ENCODE measurements around the gene POLR2M. TPM values are rescaled to one million over a fixed set of nuclear protein-coding genes. Genes with fewer than 3 reads are reported as not detected.

Gene POLR2M
- total and polyA plus RNA-seq, 10 of the 15 experiments (the other 5 are each of a cell fraction or from before 2014, with no cell fraction given): 5.8 to 364 (median 23.7) TPM

GRCh38 chr15:57676585-57676984 lies 29.9 kb upstream of the POLR2M start:
- TF ChIP-seq SKIL (IDR thresholded peaks at IDR 0.05; ENCODE audit: low read depth, poor library complexity, severe bottlenecking) (no peak), SIN3A (IDR thresholded peaks at IDR 0.05; ENCODE audit: low read depth, low read length) (no peak), TCF7 (IDR thresholded peaks at IDR 0.05; ENCODE audit: borderline replicate concordance) (no peak), KAT2A (conservative IDR thresholded peaks at IDR 0.05; ENCODE audit: control insufficient read depth, low read depth, low read length) (no peak), ZNF687 (IDR thresholded peaks at IDR 0.05) (no peak), EP300 (IDR thresholded peaks at IDR 0.05; ENCODE audit: borderline replicate concordance in 1 of 2, control insufficient read depth in 1 of 2, low read depth in 2 of 2, low read length in 2 of 2) (no peak), NR2C1 (IDR thresholded peaks at IDR 0.05) (no peak), IRF3 (IDR thresholded peaks at IDR 0.05) (no peak), BHLHE40 (IDR thresholded peaks at IDR 0.05; ENCODE audit: borderline replicate concordance in 1 of 2, low read depth in 2 of 2, low read length in 1 of 2) (no peak), RELB (IDR thresholded peaks at IDR 0.05; ENCODE audit: low read depth) (no peak), HCFC1 (IDR thresholded peaks at IDR 0.05; ENCODE audit: low read length) (no peak), TAF1 (IDR thresholded peaks at IDR 0.05; ENCODE audit: borderline replicate concordance, low read depth, low read length) (no peak), STAT1 (conservative IDR thresholded peaks at IDR 0.05) (no peak), PAX8 (IDR thresholded peaks at IDR 0.05) (no peak), RCOR1 (conservative IDR thresholded peaks at IDR 0.05; ENCODE audit: low read depth, low read length) (no peak)
- H3K4me1 ChIP-seq (ENCODE audit: control insufficient read depth, insufficient read depth, low read length): no peaks in the 10 kb centered on the region
- no peak overlapping the region for H3K27ac ChIP-seq (ENCODE audit: control insufficient read depth, insufficient read depth)
- ChIA-PET RAD21 (ENCODE audit: unreplicated experiment) (interaction anchor here (0.6 kb wide), 1 partner anchor 22 kb away, joined by 3 read pairs; no protein-coding TSS in a partner anchor), SMC1A (ENCODE audit: uncharacterized antibody, unreplicated experiment) (no interaction called here), CTCF (interaction anchor here (1.2 kb wide), 1 partner anchor 9 kb away, joined by 3 read pairs; no protein-coding TSS in a partner anchor), POLR2A (no interaction called here)
- no peaks in the 10 kb centered on the region; a peak in 2 of 4 replicates for H3K27me3 ChIP-seq (replicated peaks in 1 of 2; ENCODE audit: control insufficient read depth in 2 of 2, insufficient read depth in 2 of 2, low read length in 1 of 2)
- WGBS (ENCODE audit: insufficient coverage, insufficient replicate concordance, low lambda C conversion rate, missing lambda C conversion rate): 40% methylated on average over 5 of the region's 5 CpGs
- H3K4me2 ChIP-seq (ENCODE audit: control insufficient read depth, insufficient read depth): no peak overlapping the region
- in situ Hi-C loops (cut with MboI): no loop called here
- FAIRE-seq (no peak), ATAC-seq (no peak), DNase-seq (ENCODE audit: low read depth, low spot score) (no peak)
- H3K4me3 ChIP-seq: no peak overlapping the region
- H3K79me2 ChIP-seq (ENCODE audit: control insufficient read depth, insufficient read depth, low read length): no peaks in the 10 kb centered on the region
- no peak overlapping the region for H3K9ac ChIP-seq (ENCODE audit: control insufficient read depth, insufficient read depth, low read length)
- no TSS peak for BruUV-seq (replicated peaks)
- no peaks in the 10 kb centered on the region for H3K36me3 ChIP-seq (ENCODE audit: control insufficient read depth in 2 of 2, insufficient read depth in 2 of 2, low read length in 1 of 2)
- H3K9me3 ChIP-seq (replicated peaks; ENCODE audit: control insufficient read depth, insufficient read depth, low read length): no peaks in the 10 kb centered on the region
- H2AFZ ChIP-seq (ENCODE audit: control insufficient read depth, low read depth, low read length): no peak overlapping the region
- intact Hi-C loops (cut with micrococcal nuclease; ENCODE audit: unreplicated experiment): no loop called here
- H4K20me1 ChIP-seq (ENCODE audit: control insufficient read depth, insufficient read depth): no peaks in the 10 kb centered on the region
